Activated CD4-positive, alpha-beta T cell treated with anti-CD3 and anti-CD28 coated beads for 4 hours (primary cell): ENCODE measurements around the gene ADAMTS19.
"Not testable (repeated sequence)": the region's sequence is repeated elsewhere in the genome, so short reads cannot be mapped to it uniquely, and the experiment has no call there.

Experiments used
- DNase-seq, 2 donors: peaks; one replicate each; pipeline ENCODE4 v3.0.0-alpha.2; 2020

ADAMTS19 gene

GRCh38 chr5:129593525-129593924 is 133.4 kb downstream of the ADAMTS19 start:
- DNase-seq = no peak

GRCh38 chr5:129601576-129601975 is 141.5 kb downstream of the ADAMTS19 start:
- no peak for DNase-seq

- no peak for DNase-seq
Observed at GRCh38 chr5:129608350-129608749, 148.3 kb downstream of the ADAMTS19 start.

- DNase-seq = no peak
Observed at GRCh38 chr5:129609710-129610109, 149.6 kb downstream of the ADAMTS19 start.

GRCh38 chr5:129616517-129616916 is 156.4 kb downstream of the ADAMTS19 start:
- no peak for DNase-seq

GRCh38 chr5:129617206-129617605 is 157.1 kb downstream of the ADAMTS19 start:
- no peak for DNase-seq

GRCh38 chr5:129619782-129620181 is 159.7 kb downstream of the ADAMTS19 start:
- no peak for DNase-seq

- no peak for DNase-seq
Observed at GRCh38 chr5:129622531-129622930, 162.4 kb downstream of the ADAMTS19 start.

GRCh38 chr5:129629575-129629974 is 169.5 kb downstream of the ADAMTS19 start:
- DNase-seq = no peak

GRCh38 chr5:129630101-129630500 is 170.0 kb downstream of the ADAMTS19 start:
- no peak for DNase-seq

GRCh38 chr5:129631961-129632360 is 171.9 kb downstream of the ADAMTS19 start:
- DNase-seq = no peak

GRCh38 chr5:129637501-129637900 is 177.4 kb downstream of the ADAMTS19 start:
- DNase-seq = not testable (repeated sequence)

GRCh38 chr5:129639331-129639730 is 179.2 kb downstream of the ADAMTS19 start:
- DNase-seq = no peak

GRCh38 chr5:129652349-129653056 is 192.4 kb downstream of the ADAMTS19 start:
- no peak for DNase-seq

- DNase-seq = no peak
Observed at GRCh38 chr5:129653057-129653375, 192.9 kb downstream of the ADAMTS19 start.

- no peak for DNase-seq
Observed at GRCh38 chr5:129653442-129653841, 193.3 kb downstream of the ADAMTS19 start.

- DNase-seq = no peak
Observed at GRCh38 chr5:129656952-129657351, 196.9 kb downstream of the ADAMTS19 start.

GRCh38 chr5:129658801-129659200 is 198.7 kb downstream of the ADAMTS19 start:
- DNase-seq = no peak

GRCh38 chr5:129661366-129662035 is 201.4 kb downstream of the ADAMTS19 start:
- DNase-seq = no peak

GRCh38 chr5:129664336-129664937 is 204.3 kb downstream of the ADAMTS19 start:
- DNase-seq = peak; percentile 1 to 15

- DNase-seq = no peak
Observed at GRCh38 chr5:129670957-129671500, 210.9 kb downstream of the ADAMTS19 start.

GRCh38 chr5:129672006-129672405 is 211.9 kb downstream of the ADAMTS19 start:
- no peak for DNase-seq

GRCh38 chr5:129679671-129680070 is 219.6 kb downstream of the ADAMTS19 start:
- DNase-seq = no peak

GRCh38 chr5:129687941-129688340 is 227.8 kb downstream of the ADAMTS19 start:
- no peak for DNase-seq
